ENCODE measurements around the gene TFAP2B. TPM values are rescaled to one million over a fixed set of nuclear protein-coding genes. Genes with fewer than 3 reads are reported as not detected.

Gene TFAP2B
- total RNA-seq, 8 experiments from 2014 or later, result 0.05 to 40.4 (median 0.52) TPM; not detected in 3

- in situ Hi-C loops (cut with MboI; ENCODE audit: low pct_unique_long_range_greater_than_20kb in 2 of 9, low sequenced_read_pairs in 9 of 9, unreplicated experiment in 9 of 9), result no loop called here
- ATAC-seq (replicated peaks in 6 of 8), result no peak
- WGBS, 10 experiments, result 3 to 59% (median 15%) methylated on average over 1 to 6 of the region's 6 CpGs
Measured at GRCh38 chr6:50853939-50854338, 35.3 kb downstream of the TFAP2B start.

DNA sequence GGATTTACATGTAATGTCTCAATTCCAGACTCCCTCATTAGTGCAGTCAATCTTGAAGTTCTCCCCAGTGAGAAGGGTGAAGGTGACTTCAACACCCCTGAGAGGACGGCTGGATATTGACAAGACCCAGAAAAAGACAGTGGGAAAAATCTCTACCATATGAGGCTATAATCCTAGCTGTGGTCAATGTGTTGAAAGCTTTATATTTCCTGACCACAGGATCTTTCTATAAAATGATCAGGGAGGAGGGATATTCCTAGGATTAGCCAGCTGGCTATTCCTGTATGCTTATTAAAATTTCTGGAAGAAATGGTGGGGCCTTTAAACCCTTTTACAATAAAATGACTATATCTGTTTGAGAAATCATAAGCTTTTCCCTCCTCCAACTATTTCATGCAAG is 43.0 kb downstream of the TFAP2B start:
- ATAC-seq (replicated peaks in 6 of 8), result peak in 1 of 8 experiments; percentile 60
- H3K27ac ChIP-seq, result no peak overlapping the region
- 0 to 20% (median 0%) methylated on average over 1 of the region's 1 CpG; no CpG with 5 or more reads in 3 of the 10 experiments for WGBS, 10 experiments
- in situ Hi-C loops (cut with MboI; ENCODE audit: low pct_unique_long_range_greater_than_20kb in 2 of 9, low sequenced_read_pairs in 9 of 9, unreplicated experiment in 9 of 9), result no loop called here
- H3K4me3 ChIP-seq, result no peak overlapping the region
- H3K4me1 ChIP-seq (replicated peaks in 1 of 2), result no peaks in the 10 kb centered on the region

More at GRCh38 chr6:50853939-50854338, 35.3 kb downstream of the TFAP2B start:
- Histone ChIP-seq H3K27ac (no peak overlapping the region), H3K4me1 (replicated peaks in 1 of 2) (peaks cover 0 to 14% of the 10 kb centered on the region in 2 donors), H3K4me3 (no peak overlapping the region)

- in situ Hi-C loops (cut with MboI; ENCODE audit: low pct_unique_long_range_greater_than_20kb in 2 of 9, low sequenced_read_pairs in 9 of 9, unreplicated experiment in 9 of 9), result no loop called here
- Histone ChIP-seq H3K4me3 (no peak overlapping the region), H3K4me1 (replicated peaks in 1 of 2) (no peaks in the 10 kb centered on the region), H3K27ac (no peak overlapping the region)
- 0 to 57% (median 46%) methylated on average over 1 to 3 of the region's 3 CpGs; no CpG with 5 or more reads in 1 of the 10 experiments for WGBS, 10 experiments
- peak in 1 of 8 experiments; percentile 37 for ATAC-seq (replicated peaks in 6 of 8)
Measured at GRCh38 chr6:50862176-50862575, 43.5 kb downstream of the TFAP2B start.

DNA sequence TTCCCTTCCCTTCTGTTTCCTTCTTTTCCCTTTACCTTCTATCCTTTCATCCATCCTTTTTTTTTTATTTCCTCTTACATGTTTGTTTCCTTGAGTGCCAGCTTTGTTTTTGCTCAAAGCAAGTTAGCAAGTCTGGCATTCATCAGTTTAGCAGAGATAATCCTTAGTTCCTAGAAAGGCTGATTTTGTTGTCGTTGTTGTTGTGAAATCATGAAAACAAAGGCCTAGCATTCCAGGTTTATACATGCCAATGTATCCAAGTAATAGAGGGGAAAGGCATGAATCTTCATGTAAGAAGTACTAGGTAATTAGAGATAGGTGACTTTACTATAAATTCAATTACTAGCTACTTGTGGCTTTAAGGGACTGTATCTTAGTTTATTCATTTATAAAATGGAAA is 45.9 kb downstream of the TFAP2B start:
- no peak overlapping the region for H3K27ac ChIP-seq
- 0 to 60% (median 33%) methylated on average over 1 of the region's 1 CpG; no CpG with 5 or more reads in 2 of the 10 experiments for WGBS, 10 experiments
- in situ Hi-C loops (cut with MboI; ENCODE audit: low pct_unique_long_range_greater_than_20kb in 2 of 9, low sequenced_read_pairs in 9 of 9, unreplicated experiment in 9 of 9), result no loop called here
- no peak for ATAC-seq (replicated peaks in 6 of 8)
- no peaks in the 10 kb centered on the region for H3K4me1 ChIP-seq (replicated peaks in 1 of 2)
- no peak overlapping the region for H3K4me3 ChIP-seq

GRCh38 chr6:50868466-50868865 is 49.8 kb downstream of the TFAP2B start:
- no peak for ATAC-seq (replicated peaks in 6 of 8)
- in situ Hi-C loops (cut with MboI; ENCODE audit: low pct_unique_long_range_greater_than_20kb in 2 of 9, low sequenced_read_pairs in 9 of 9, unreplicated experiment in 9 of 9), result no loop called here
- Histone ChIP-seq H3K27ac (no peak overlapping the region), H3K4me3 (no peak overlapping the region), H3K4me1 (replicated peaks in 1 of 2) (no peaks in the 10 kb centered on the region)
- 80 to 100% methylated on average over 1 of the region's 1 CpG; no CpG with 5 or more reads in 8 of the 10 experiments for WGBS, 10 experiments

DNA sequence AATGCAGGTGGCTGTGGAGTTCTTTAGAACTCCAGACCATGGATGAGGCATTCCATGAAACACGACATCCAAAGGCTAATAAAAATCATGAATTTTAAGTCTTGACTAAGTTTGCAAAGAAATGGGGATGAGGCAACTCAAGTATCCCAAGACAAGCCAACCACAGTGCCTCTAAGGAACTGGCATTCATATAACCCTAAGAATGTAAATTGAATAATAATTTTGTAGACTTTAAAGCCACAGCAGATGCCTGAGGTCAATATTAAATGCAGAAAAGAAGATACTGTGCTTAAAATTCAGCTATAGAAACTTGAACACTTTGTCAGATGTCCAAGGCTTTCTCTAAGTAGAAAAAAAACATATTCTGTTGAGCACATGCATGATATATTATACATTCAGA is 54.5 kb downstream of the TFAP2B start:
- Histone ChIP-seq H3K4me1 (replicated peaks in 1 of 2) (no peaks in the 10 kb centered on the region), H3K4me3 (no peak overlapping the region), H3K27ac (no peak overlapping the region)
- in situ Hi-C loops (cut with MboI; ENCODE audit: low pct_unique_long_range_greater_than_20kb in 2 of 9, low sequenced_read_pairs in 9 of 9, unreplicated experiment in 9 of 9), result no loop called here
- peak in 1 of 8 experiments; percentile 57 for ATAC-seq (replicated peaks in 6 of 8)
- WGBS, 10 experiments, result 0 to 100% (median 80%) methylated on average over 1 of the region's 1 CpG; no CpG with 5 or more reads in 4 of the 10 experiments

- 27 to 94% (median 69%) methylated on average over 2 to 3 of the region's 3 CpGs for WGBS, 10 experiments
- in situ Hi-C loops (cut with MboI; ENCODE audit: low pct_unique_long_range_greater_than_20kb in 2 of 9, low sequenced_read_pairs in 9 of 9, unreplicated experiment in 9 of 9), result loop anchor here in 1 of 9 experiments (25.0 kb wide), 1 partner anchor 103 kb away; no protein-coding TSS in a partner anchor
- no peak overlapping the region for H3K4me3 ChIP-seq
- no peak overlapping the region for H3K27ac ChIP-seq
- ATAC-seq (replicated peaks in 6 of 8), result no peak
- peaks cover 0 to 8% of the 10 kb centered on the region in 2 donors for H3K4me1 ChIP-seq (replicated peaks in 1 of 2)
Measured at GRCh38 chr6:50884364-50884763, 65.7 kb downstream of the TFAP2B start.

GRCh38 chr6:50887112-50887511 is 68.4 kb downstream of the TFAP2B start:
- Histone ChIP-seq H3K4me1 (replicated peaks in 1 of 2) (peaks cover 0 to 29% of the 10 kb centered on the region in 2 donors), H3K4me3 (no peak overlapping the region), H3K27ac (no peak overlapping the region)
- WGBS, 10 experiments, result 42 to 89% (median 70%) methylated on average over 1 of the region's 1 CpG; no CpG with 5 or more reads in 5 of the 10 experiments
- in situ Hi-C loops (cut with MboI; ENCODE audit: low pct_unique_long_range_greater_than_20kb in 2 of 9, low sequenced_read_pairs in 9 of 9, unreplicated experiment in 9 of 9), result loop anchor here in 1 of 9 experiments (25.0 kb wide), 1 partner anchor 100 kb away; no protein-coding TSS in a partner anchor
- ATAC-seq (replicated peaks in 6 of 8), result peak in 2 of 8 experiments; percentile 41 to 56

GRCh38 chr6:50889497-50889896 is 70.8 kb downstream of the TFAP2B start:
- peak in 2 of 8 experiments; percentile 9 to 31 for ATAC-seq (replicated peaks in 6 of 8)
- in situ Hi-C loops (cut with MboI; ENCODE audit: low pct_unique_long_range_greater_than_20kb in 2 of 9, low sequenced_read_pairs in 9 of 9, unreplicated experiment in 9 of 9), result loop anchor here in 1 of 9 experiments (25.0 kb wide), 1 partner anchor 98 kb away; no protein-coding TSS in a partner anchor
- peaks cover 0 to 31% of the 10 kb centered on the region in 2 donors for H3K4me1 ChIP-seq (replicated peaks in 1 of 2)
- no peak overlapping the region for H3K27ac ChIP-seq
- WGBS, 10 experiments, result 0 to 86% (median 63%) methylated on average over 1 to 3 of the region's 3 CpGs
- no peak overlapping the region for H3K4me3 ChIP-seq

GRCh38 chr6:50889935-50890334 is 71.3 kb downstream of the TFAP2B start:
- WGBS, 10 experiments, result 0 to 80% (median 42%) methylated on average over 1 to 2 of the region's 2 CpGs; no CpG with 5 or more reads in 1 of the 10 experiments
- peaks cover 0 to 31% of the 10 kb centered on the region in 2 donors for H3K4me1 ChIP-seq (replicated peaks in 1 of 2)
- in situ Hi-C loops (cut with MboI; ENCODE audit: low pct_unique_long_range_greater_than_20kb in 2 of 9, low sequenced_read_pairs in 9 of 9, unreplicated experiment in 9 of 9), result loop anchor here in 1 of 9 experiments (25.0 kb wide), 1 partner anchor 97 kb away; no protein-coding TSS in a partner anchor
- no peak overlapping the region for H3K27ac ChIP-seq
- no peak overlapping the region for H3K4me3 ChIP-seq
- ATAC-seq (replicated peaks in 6 of 8), result peak in 3 of 8 experiments; percentile 59 to 89 (median 78)

DNA sequence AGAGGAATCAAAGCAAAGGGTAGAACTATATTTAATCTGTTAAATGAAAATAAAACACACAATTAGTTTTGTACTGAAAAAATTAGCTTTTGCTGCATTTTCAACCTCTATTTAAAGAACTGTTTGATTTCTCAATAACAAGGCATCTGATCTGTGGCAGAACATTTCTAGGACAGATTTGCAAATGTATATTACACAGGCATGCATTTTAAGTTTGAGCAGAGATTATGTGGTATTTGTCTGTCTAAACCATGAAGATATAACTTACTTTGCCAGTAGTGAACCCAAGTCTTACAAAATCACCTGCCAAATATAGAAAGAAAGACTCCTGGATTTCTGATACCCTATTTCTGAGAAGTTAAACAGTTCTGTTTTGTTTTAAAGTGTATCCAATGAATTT is 71.9 kb downstream of the TFAP2B start:
- in situ Hi-C loops (cut with MboI; ENCODE audit: low pct_unique_long_range_greater_than_20kb in 2 of 9, low sequenced_read_pairs in 9 of 9, unreplicated experiment in 9 of 9), result loop anchor here in 1 of 9 experiments (25.0 kb wide), 1 partner anchor 97 kb away; no protein-coding TSS in a partner anchor

DNA sequence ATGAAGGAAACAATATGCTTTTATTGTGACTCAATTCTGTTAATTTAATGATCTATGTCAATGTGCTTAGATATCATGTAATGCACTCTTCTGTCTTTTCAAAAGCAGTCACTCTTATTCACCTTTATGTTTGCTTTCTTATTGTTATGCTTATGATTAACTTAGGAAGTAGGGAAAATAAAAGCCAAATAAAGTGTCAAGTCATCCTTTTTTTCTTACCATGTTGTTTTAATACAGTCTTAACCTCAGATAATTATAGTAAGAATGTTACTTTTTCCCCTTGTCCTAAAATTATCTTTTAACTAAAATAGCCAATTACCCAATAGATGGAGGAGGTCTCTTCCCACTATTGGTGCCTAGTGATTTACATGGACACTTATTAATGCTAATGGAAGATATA is 72.6 kb downstream of the TFAP2B start:
- H3K27ac ChIP-seq, result no peak overlapping the region
- H3K4me3 ChIP-seq, result no peak overlapping the region
- peaks cover 0 to 31% of the 10 kb centered on the region in 2 donors for H3K4me1 ChIP-seq (replicated peaks in 1 of 2)
- in situ Hi-C loops (cut with MboI; ENCODE audit: low pct_unique_long_range_greater_than_20kb in 2 of 9, low sequenced_read_pairs in 9 of 9, unreplicated experiment in 9 of 9), result loop anchor here in 1 of 9 experiments (25.0 kb wide), 1 partner anchor 96 kb away; no protein-coding TSS in a partner anchor
- no peak for ATAC-seq (replicated peaks in 6 of 8)

More for the DNA sequence above, 71.9 kb downstream of the TFAP2B start:
- Histone ChIP-seq H3K4me3 (no peak overlapping the region), H3K4me1 (replicated peaks in 1 of 2) (peaks cover 0 to 31% of the 10 kb centered on the region in 2 donors), H3K27ac (no peak overlapping the region)
- ATAC-seq (replicated peaks in 6 of 8), result peak in 3 of 8 experiments; percentile 47 to 82 (median 72)
